LNCaP clone FGC (cell line): ENCODE results near the gene HDGFL3.

Experiments
- DNase-seq: peaks from one replicate; pipeline ENCODE4 v3.0.0-alpha.2; 2011; ENCODE audit warnings: low read depth
- H3K4me3 ChIP-seq: 2 replicates; pipeline ENCODE4 v1.5.1; 2011; ENCODE audit warnings: mild to moderate bottlenecking, low read depth, low read length, control low read depth
- TF ChIP-seq, protein P1 (sequence below): IDR thresholded peaks from 2 replicates; pipeline ENCODE4 v1.5.1; 2012; ENCODE audit warnings: mild to moderate bottlenecking; ENCODE audit not compliant: control insufficient read depth, insufficient read depth; ENCODE audit errors: extremely low read depth

Gene HDGFL3

DNA sequence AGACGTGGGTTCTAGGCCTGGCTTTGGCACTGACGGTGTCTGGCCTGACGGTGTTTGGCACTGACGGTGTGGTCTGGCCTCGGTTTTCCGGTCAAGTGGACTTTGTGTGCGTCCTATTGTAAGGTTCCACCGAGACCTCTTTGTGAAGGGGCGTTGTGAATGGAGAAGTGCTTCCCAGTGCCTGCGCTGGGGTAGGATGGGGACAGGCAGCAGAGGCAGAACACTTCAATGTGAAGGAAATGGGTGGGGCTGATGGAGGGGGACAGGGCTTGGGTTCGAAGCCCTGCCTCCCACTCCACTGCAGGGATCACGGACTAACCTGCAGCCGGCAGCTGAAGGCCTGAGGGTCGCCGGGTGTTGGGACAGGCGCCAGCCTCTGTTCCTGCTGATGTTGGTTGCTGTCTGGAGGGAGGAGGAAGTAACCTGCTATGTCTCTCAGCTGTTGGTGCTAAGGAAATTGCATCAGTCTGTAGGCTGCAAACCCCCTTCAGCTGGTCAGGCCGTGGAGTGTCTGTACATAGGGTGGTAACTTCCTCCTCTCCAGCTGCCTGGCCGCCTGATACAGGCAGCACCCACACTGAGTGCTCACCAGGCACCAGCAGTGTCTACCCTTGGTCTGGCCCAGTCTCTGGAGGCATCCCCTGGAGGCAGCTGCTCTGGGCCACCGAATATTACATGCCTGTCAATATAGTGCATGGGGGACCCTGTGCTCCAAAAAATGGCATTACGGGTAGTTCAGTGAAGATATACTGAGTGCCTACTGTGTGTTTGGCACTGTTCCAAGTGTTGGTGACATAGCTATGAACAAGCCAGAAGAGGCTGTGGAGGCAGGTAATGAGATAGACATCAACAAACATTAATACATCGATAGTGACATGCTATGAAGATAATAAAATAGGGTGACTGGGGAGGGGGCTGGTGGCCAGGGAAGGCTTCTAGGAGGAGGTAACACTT is 99.1 kb downstream of the HDGFL3 start:
- TF ChIP-seq, protein P1, sequence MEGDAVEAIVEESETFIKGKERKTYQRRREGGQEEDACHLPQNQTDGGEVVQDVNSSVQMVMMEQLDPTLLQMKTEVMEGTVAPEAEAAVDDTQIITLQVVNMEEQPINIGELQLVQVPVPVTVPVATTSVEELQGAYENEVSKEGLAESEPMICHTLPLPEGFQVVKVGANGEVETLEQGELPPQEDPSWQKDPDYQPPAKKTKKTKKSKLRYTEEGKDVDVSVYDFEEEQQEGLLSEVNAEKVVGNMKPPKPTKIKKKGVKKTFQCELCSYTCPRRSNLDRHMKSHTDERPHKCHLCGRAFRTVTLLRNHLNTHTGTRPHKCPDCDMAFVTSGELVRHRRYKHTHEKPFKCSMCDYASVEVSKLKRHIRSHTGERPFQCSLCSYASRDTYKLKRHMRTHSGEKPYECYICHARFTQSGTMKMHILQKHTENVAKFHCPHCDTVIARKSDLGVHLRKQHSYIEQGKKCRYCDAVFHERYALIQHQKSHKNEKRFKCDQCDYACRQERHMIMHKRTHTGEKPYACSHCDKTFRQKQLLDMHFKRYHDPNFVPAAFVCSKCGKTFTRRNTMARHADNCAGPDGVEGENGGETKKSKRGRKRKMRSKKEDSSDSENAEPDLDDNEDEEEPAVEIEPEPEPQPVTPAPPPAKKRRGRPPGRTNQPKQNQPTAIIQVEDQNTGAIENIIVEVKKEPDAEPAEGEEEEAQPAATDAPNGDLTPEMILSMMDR = no peak
- H3K4me3 ChIP-seq = no peak overlapping the region
- no peak for DNase-seq

GRCh38 chr15:83107841-83108181 is 99.8 kb downstream of the HDGFL3 start:
- H3K4me3 ChIP-seq = peak overlapping the region; percentile 16; the same call in 1 of the 2 replicates
- DNase-seq = no peak
- TF ChIP-seq, protein P1 = no peak

DNA sequence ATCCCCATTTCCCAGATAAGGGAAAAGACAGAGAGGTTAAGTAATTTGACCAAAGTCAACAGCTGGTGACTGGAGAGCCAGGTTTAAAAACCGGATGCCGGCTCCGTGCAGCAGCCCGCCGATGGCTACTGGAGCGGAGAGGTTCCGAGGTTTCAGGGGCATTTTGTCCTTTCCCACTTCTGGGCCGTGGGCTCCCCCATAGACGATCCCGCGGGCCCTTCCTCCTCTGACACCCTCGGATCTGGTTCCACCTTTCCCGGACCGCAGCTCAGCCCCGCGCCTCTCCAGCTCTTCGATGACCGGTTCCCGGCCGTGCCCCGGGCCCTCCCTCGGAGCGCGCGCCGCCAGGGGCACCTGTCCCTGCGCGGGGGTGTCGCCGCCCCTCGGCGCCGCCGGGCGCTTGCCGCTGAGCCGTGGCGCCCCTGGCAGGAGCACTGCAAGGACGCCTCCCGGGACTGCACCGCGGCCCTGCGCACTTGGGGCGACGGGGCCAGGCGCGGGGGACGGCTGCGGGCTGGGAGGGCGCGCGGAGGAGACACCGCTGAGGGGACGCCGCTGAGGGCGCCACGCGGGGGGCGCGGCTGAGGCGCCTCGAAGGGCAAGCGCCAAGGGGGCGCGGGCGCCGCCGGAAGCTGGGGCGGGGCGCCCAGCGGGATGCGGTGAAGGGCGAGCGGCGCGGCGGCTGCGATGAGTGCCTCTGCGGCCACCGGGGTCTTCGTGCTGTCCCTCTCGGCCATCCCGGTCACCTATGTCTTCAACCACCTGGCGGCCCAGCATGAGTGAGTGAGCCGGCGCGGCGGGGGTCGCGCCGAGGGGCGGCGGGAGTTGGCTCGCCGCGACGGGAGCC is 100.4 kb downstream of the HDGFL3 start, which contains the start of gene TM6SF1:
TSS of gene TM6SF1 (plus strand) at position 652 of the 847 bp plus-strand sequence. CDS start at position 688, 36 bp downstream.
- no peak for DNase-seq
- TF ChIP-seq, protein P1 = no peak
- peak within 1 kb of the TSS; percentile 16; the same call in 1 of the 2 replicates for H3K4me3 ChIP-seq

GRCh38 chr15:83105440-83105839 is 102.2 kb downstream of the HDGFL3 start:
- TF ChIP-seq, protein P1 = no peak
- H3K4me3 ChIP-seq = no peak overlapping the region
- DNase-seq = no peak

DNA sequence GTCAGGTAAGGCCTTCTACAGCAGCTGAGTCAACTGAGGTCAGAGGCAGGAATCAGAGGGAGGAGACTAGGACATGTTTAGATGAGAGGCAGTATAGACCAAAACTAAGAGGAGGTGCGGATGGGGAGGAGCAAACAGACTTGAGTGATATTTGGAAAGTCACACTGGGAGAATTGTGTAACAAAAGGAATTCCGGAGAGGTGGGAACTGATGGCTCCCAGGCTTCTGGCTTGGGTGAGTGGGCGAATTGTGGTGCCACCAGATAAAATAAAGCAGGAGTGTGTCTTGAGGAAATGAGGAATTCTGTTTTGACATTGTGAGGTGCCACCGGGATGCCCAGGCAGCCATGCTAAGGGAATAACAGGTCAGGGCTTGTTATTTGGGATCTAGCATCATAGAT is 103.5 kb downstream of the HDGFL3 start:
- no peak overlapping the region for H3K4me3 ChIP-seq
- no peak for DNase-seq
- TF ChIP-seq, protein P1 = no peak

DNA sequence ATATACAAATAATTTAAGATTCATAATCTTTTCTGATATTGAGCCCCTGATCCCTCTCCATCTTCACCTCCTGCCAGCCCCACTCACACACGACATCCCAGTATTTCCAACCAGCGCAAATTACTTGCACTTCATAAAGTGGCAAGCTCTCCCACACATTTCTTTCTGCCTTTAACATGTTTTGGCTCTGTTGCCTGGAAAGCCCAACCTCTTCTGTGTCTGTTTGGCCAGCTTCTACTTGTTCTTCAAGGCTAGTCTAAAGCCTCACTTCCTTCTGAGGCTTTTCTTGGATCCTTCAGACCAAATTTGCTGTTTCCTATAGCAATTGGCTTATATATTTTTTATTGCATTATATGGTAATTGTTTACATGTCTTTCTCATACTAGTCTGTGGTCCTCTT is 105.3 kb downstream of the HDGFL3 start:
- H3K4me3 ChIP-seq = no peak overlapping the region
- DNase-seq = no peak
- TF ChIP-seq, protein P1 = no peak
